GM19463 (cell line): Measurements from ENCODE around the gene CREB1.

ENCODE experiments used
- ATAC-seq: cut with Tn5 transposase; IDR thresholded peaks from one replicate; pipeline ENCODE4 v1.9.1; 2021; ENCODE audit warnings: mild to moderate bottlenecking, moderate library complexity; ENCODE audit not compliant: unreplicated experiment

The CREB1 gene

GRCh38 chr2:207503234-207503633 is 26.5 kb upstream of the CREB1 start:
- ATAC-seq = peak; percentile 67

- no peak for ATAC-seq
These were observed 25.1 kb upstream of the CREB1 start for GRCh38 chr2:207504513-207505170.

DNA sequence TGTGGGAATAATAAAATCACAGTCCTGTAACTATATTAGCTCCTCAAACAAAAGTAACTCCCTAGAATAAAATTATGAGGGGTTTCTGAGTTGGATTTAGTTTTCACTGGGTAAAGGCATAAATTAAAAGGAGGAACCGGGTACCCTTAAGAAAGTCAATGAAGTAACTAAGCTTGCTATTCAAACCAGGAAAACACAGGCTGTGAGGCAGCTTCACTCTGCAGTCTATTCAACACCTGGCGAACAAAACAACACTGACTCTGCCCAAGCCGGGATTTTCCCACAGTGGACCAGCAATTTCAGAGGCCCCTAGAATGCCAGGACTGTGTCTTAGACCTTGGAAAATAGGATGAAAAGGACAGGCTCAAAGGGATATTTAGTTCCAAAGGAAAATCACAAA is 24.6 kb upstream of the CREB1 start:
- peak; percentile 39 for ATAC-seq

- ATAC-seq = no peak
These were observed 24.0 kb upstream of the CREB1 start for GRCh38 chr2:207505728-207506127.

- peak; percentile 24 for ATAC-seq
These were observed 23.3 kb upstream of the CREB1 start for GRCh38 chr2:207506426-207506825.

GRCh38 chr2:207510148-207510547 is 19.6 kb upstream of the CREB1 start:
- no peak for ATAC-seq

DNA sequence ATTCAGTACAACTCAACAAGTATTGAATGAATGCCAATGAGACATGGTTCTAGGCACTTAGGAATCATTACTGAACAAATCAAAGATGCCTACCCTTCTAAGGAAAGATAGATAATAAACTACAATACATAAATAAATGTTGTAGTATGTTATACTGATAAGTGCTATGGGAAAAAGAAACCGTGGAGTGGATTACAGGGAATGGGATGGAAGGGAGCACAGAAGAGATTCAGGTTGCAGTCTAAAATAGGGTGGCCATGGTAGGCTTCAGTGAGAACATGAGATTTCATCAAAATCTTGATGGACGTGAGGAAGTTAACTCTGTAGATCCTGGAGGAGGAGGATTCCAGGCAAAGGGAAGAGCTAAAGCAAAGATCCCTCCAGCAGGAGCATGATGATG is 17.9 kb upstream of the CREB1 start:
- no peak for ATAC-seq

- ATAC-seq = no peak
These were observed 17.4 kb upstream of the CREB1 start for GRCh38 chr2:207512356-207512755.

GRCh38 chr2:207513551-207514257 is 16.1 kb upstream of the CREB1 start:
- ATAC-seq = no peak

- no peak for ATAC-seq
These were observed 15.3 kb upstream of the CREB1 start for GRCh38 chr2:207514451-207514850.

- ATAC-seq = no peak
These were observed 14.1 kb upstream of the CREB1 start for GRCh38 chr2:207515671-207516070.

DNA sequence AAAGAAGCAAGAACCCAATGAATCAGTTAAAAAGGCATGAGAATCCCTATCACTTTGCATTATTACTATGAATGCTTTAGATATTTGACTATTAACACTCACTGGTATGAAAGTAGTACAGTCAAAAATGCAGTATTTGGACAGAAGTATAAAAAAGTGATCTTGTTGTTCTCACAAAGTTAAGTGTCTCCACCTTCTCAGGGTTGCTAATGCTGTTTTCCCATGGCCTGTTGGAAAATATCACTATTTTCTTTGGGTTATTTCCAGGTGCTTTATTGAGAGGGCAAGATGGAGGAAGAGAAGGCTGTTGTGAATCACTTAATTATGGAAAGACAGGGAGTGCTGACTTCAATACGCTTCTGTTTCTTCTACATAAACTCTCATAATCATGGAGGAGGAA is 13.6 kb upstream of the CREB1 start:
- no peak for ATAC-seq

- ATAC-seq = no peak
These were observed 6.8 kb upstream of the CREB1 start for GRCh38 chr2:207523005-207523404.

DNA sequence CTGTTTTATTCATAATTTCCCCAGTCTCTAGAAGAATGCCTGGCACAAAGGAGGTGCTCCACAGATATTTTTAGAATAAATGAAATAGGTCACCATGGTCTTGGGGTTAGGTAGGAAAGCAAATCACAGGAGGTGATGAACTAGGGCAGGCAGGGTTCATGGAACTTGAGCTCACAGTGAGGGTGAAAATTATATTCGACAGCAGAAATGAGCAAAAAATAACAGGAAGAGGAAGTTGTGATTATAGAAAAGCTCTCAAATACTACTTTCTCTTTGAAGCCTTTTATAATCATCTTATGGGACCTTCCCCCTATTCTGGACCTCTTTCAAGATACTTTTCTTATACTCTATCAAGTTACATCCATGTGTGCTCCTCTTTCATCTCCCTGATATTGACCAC is 4.5 kb upstream of the CREB1 start:
- no peak for ATAC-seq

- peak; percentile 4 for ATAC-seq
These were observed 807 bp upstream of the CREB1 start for GRCh38 chr2:207528980-207529329.

- peak; percentile 0 for ATAC-seq
These were observed 634 bp downstream of the CREB1 start for GRCh38 chr2:207530160-207531031.

GRCh38 chr2:207531032-207531952 is 1.5 kb downstream of the CREB1 start:
- ATAC-seq = no peak

DNA sequence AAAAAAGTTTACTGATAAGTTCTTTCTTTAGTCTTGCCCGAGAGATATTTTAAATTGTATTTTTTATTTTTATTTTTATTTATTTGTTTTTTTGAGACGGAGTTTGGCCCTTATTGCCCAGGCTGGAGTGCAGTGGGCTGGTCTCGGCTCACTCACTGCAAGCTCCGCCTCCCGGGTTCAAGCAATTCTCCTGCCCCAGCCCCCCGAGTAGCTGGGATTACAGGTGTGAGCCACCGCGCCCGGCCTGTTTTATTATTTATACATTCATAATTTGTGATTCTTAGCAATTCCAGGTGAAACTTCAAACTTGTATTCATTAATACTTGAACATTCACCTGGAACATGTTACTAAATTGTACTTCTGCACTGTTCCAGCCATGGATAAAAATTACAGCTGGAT is 2.9 kb downstream of the CREB1 start:
- no peak for ATAC-seq

DNA sequence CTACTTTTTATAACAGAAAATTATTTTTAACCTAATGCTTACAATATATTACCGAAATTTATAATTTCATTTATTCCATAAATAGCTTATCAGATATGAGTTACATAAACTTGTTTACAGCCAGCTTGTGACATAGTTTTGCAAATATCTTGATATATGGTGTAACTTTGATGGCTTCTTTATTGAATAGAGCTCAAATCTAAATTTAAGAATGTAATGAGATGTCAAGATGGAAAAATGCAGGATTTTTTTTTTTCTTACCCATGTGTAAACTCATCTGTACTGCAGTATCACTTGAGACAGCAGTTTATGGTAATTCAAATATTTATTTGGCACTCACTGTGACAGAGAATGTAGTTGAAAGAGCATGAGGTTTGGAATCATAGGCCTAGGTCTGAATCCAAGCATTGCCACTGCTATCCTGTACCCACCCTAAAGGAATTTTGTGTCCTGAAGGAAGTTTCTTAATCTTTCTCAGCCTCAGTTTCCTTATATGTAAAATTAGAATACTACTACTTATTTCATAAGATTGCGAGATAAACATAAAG is 3.8 kb downstream of the CREB1 start:
- no peak for ATAC-seq

- no peak for ATAC-seq
These were observed 4.7 kb downstream of the CREB1 start for GRCh38 chr2:207534417-207534816.
